Fibroblast of lung (primary cell): ENCODE results near the gene ZSWIM1. TPM values are rescaled to one million over a fixed set of nuclear protein-coding genes. Genes with fewer than 3 reads are reported as not detected.

Source experiments
- DNase-seq, 2 donors: peaks; one replicate each; pipeline versions ENCODE4 v3.0.0 to v3.0.0-alpha.2; 2010; ENCODE audit warnings: low read depth in 2 of 2
- H2AFZ ChIP-seq: 2 replicates; pipeline ENCODE4 v1.5.1; 2012; ENCODE audit warnings: low read length, control low read depth, inconsistent platforms
- H3K27ac ChIP-seq: 2 replicates; pipeline ENCODE4 v1.5.1; 2011; ENCODE audit warnings: low read length, control low read depth; ENCODE audit not compliant: insufficient read depth
- H3K27me3 ChIP-seq: 2 replicates; pipeline ENCODE4 v1.5.1; 2011; ENCODE audit warnings: mild to moderate bottlenecking, low read length; ENCODE audit not compliant: control insufficient read depth, insufficient read depth
- H3K36me3 ChIP-seq: 2 replicates; pipeline ENCODE4 v1.5.1; 2011; ENCODE audit warnings: low read length; ENCODE audit not compliant: control insufficient read depth, insufficient read depth
- H3K4me1 ChIP-seq: 2 replicates; pipeline ENCODE4 v1.5.1; 2011; ENCODE audit warnings: low read length; ENCODE audit not compliant: control insufficient read depth, insufficient read depth; ENCODE audit errors: extremely low read depth
- H3K4me2 ChIP-seq: 2 replicates; pipeline ENCODE4 v1.5.1; 2011; ENCODE audit warnings: low read length, control low read depth; ENCODE audit not compliant: insufficient read depth; ENCODE audit errors: extremely low read depth
- H3K4me3 ChIP-seq, 4 experiments: fragments of 200-600 bp in 1 of 4; sonication (generic) in 1 of 4; replicated peaks in 1 of 4; 2 replicates each; pipeline ENCODE4 v1.5.1; 2011 to 2016; ENCODE audit warnings: low read length in 4 of 4, low read depth in 3 of 4, mild to moderate bottlenecking in 3 of 4, control low read depth in 2 of 4, inconsistent platforms in 1 of 4, mixed read lengths in 1 of 4; ENCODE audit not compliant: insufficient read depth in 1 of 4; ENCODE audit errors: control extremely low read depth in 1 of 4
- H3K79me2 ChIP-seq: 2 replicates; pipeline ENCODE4 v1.5.1; 2012; ENCODE audit warnings: mild to moderate bottlenecking, low read length, inconsistent platforms; ENCODE audit not compliant: control insufficient read depth, insufficient read depth
- H3K9ac ChIP-seq: 2 replicates; pipeline ENCODE4 v1.5.1; 2011; ENCODE audit warnings: mild to moderate bottlenecking, low read length, control low read depth; ENCODE audit not compliant: insufficient read depth
- H3K9me3 ChIP-seq: 2 replicates; pipeline ENCODE4 v1.5.1; 2012; ENCODE audit warnings: low read depth, low read length; ENCODE audit not compliant: control insufficient read depth, insufficient read depth
- H4K20me1 ChIP-seq: 2 replicates; pipeline ENCODE4 v1.5.1; 2011; ENCODE audit warnings: low read length; ENCODE audit not compliant: control insufficient read depth, insufficient read depth; ENCODE audit errors: extremely low read depth
- EZH2 ChIP-seq: IDR thresholded peaks from 2 replicates; pipeline ENCODE4 v1.5.1; 2012; ENCODE audit warnings: low read length, control low read depth, mild to moderate bottlenecking; ENCODE audit errors: missing control alignments
- polyA plus RNA-seq, 2 donors: library from polyadenylated mRNA; depleted of rRNA in 1 of 2; stranded (reverse) in 1 of 2; unstranded in 1 of 2; fragments of >200 nt; gene quantifications; 2 replicates each; pipeline ENCODE4 v1.2.1, GENCODE V29; 2011 to 2012; ENCODE audit warnings: missing spikeins in 1 of 2
- total RNA-seq: library from RNA; depleted of rRNA; stranded (reverse); fragments of >200 nt; gene quantifications from 2 replicates; pipeline ENCODE4 v1.2.1, GENCODE V29; 2014
- TF ChIP-seq, protein P1 (sequence below), 2 donors: IDR thresholded peaks in 1 of 2; conservative IDR thresholded peaks in 1 of 2; 1 replicate in 1 of 2; 2 replicates in 1 of 2; pipeline ENCODE4 v1.5.1; 2011 to 2012; ENCODE audit warnings: low read length in 2 of 2, control low read depth in 1 of 2, inconsistent platforms in 1 of 2, low read depth in 1 of 2, mild to moderate bottlenecking in 1 of 2

ZSWIM1 gene
- total and polyA plus RNA-seq, 2 donors (not counting 1 experiment from before 2014, with no cell fraction given): 3.4 to 4.5 TPM

GRCh38 chr20:45909817-45910669 is 29.0 kb downstream of the ZSWIM1 start:
- peak overlapping the region; percentile 33 for H3K4me2 ChIP-seq
- no peaks in the 10 kb centered on the region for H3K9me3 ChIP-seq
- no peak overlapping the region for H2AFZ ChIP-seq
- H3K27me3 ChIP-seq: no peaks in the 10 kb centered on the region
- H3K79me2 ChIP-seq: no peaks in the 10 kb centered on the region
- peak overlapping the region; percentile 1 for H3K27ac ChIP-seq
- DNase-seq: no peak
- no peaks in the 10 kb centered on the region for H3K36me3 ChIP-seq
- H3K4me3 ChIP-seq: peak overlapping the region in 2 of 4 experiments; percentile 54 to 59
- no peaks in the 10 kb centered on the region for H4K20me1 ChIP-seq
- peaks cover 19% of the 10 kb centered on the region for H3K4me1 ChIP-seq
- TF ChIP-seq, protein P1, sequence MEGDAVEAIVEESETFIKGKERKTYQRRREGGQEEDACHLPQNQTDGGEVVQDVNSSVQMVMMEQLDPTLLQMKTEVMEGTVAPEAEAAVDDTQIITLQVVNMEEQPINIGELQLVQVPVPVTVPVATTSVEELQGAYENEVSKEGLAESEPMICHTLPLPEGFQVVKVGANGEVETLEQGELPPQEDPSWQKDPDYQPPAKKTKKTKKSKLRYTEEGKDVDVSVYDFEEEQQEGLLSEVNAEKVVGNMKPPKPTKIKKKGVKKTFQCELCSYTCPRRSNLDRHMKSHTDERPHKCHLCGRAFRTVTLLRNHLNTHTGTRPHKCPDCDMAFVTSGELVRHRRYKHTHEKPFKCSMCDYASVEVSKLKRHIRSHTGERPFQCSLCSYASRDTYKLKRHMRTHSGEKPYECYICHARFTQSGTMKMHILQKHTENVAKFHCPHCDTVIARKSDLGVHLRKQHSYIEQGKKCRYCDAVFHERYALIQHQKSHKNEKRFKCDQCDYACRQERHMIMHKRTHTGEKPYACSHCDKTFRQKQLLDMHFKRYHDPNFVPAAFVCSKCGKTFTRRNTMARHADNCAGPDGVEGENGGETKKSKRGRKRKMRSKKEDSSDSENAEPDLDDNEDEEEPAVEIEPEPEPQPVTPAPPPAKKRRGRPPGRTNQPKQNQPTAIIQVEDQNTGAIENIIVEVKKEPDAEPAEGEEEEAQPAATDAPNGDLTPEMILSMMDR (conservative IDR thresholded peaks at IDR 0.05 in 1 of 2, IDR thresholded peaks at IDR 0.05 in 1 of 2; ENCODE audit: low read depth in 1 of 2, low read length in 2 of 2): no peak
- TF ChIP-seq EZH2: no peak
- H3K9ac ChIP-seq: no peak overlapping the region

DNA sequence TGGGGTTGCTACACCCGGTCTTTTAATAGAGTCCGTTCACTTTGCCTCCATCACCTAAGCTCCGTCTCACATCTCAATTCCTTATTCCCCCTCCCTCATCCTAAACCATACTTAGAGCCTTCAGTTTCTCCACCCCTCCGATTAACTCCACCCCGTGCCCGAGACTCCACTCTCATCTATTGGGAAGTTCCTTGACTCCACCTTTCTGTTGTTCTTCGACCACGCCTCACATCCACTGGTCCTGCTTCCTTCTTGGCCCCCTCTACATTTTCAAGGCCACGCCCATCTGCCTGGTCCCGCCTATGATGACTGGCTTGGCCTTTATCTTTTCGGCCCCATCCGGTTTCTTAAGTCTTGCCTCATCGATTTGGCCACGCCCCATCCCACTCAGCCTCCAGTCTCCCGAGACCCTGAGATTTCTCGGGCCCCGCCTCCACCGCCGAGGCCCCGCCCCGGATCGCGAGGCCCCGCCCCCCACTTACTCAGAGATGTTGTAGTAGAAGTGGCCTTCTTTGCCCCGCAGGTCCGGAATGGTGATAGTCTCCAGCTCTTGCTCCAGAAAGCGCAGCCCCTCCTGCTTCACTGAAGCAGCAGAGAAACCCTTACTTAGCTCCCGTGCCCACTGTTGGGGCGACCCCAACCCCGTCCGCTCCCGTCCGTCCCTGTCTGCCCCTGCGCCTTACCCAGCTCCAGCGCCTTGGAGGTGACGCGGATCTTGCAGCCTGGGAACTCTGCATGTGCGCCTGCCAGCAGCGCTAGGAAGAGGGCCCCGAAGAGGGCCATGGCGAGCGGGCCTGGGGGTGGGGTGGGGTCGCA is 29.9 kb downstream of the ZSWIM1 start:
- peak; percentile 100 for DNase-seq
- Histone ChIP-seq H3K36me3 (no peaks in the 10 kb centered on the region), H3K27me3 (no peaks in the 10 kb centered on the region), H2AFZ (peak overlapping the region; percentile 55), H3K9ac (peak overlapping the region; percentile 65), H3K4me1 (peaks cover 17% of the 10 kb centered on the region), H3K4me2 (peak overlapping the region; percentile 89), H4K20me1 (no peaks in the 10 kb centered on the region), H3K4me3 (peak overlapping the region; percentile 18 to 90 (median 53)), H3K79me2 (no peaks in the 10 kb centered on the region), H3K27ac (peak overlapping the region; percentile 76), H3K9me3 (no peaks in the 10 kb centered on the region)
- TF ChIP-seq, protein P1 (conservative IDR thresholded peaks at IDR 0.05 in 1 of 2, IDR thresholded peaks at IDR 0.05 in 1 of 2; ENCODE audit: low read depth in 1 of 2, low read length in 2 of 2): no peak
- TF ChIP-seq EZH2: no peak
